ENCODE results near the gene FIGN. TPM values are rescaled to one million over a fixed set of nuclear protein-coding genes. Genes with fewer than 3 reads are reported as not detected.

FIGN gene
- total and polyA plus RNA-seq, 2 of the 8 experiments (the other 6 are each of a cell fraction or from before 2014, with no cell fraction given) = 5.0 to 22.8 TPM

- Histone ChIP-seq H2AK5ac (ENCODE audit: low read depth, low read length) (no peak overlapping the region), H3K18ac (ENCODE audit: extremely low read depth, low read length) (no peak overlapping the region), H3K23ac (ENCODE audit: insufficient read length) (no peak overlapping the region), H3K4me2 (ENCODE audit: insufficient read depth in 1 of 2, low read depth in 2 of 2, low read length in 2 of 2) (no peak overlapping the region), H2BK15ac (ENCODE audit: low read length) (no peak overlapping the region), H3K79me1 (ENCODE audit: low read depth, low read length) (peaks cover 4% of the 10 kb centered on the region; the same call in 1 of the 2 replicates), H4K91ac (replicated peaks; ENCODE audit: insufficient read length, low read length) (no peak overlapping the region), H2BK120ac (replicated peaks; ENCODE audit: low read depth, low read length) (no peak overlapping the region), H3K4me1 (replicated peaks in 1 of 4; ENCODE audit: control insufficient read depth in 3 of 4, insufficient read depth in 4 of 4, low read length in 3 of 4) (peaks cover 0 to 5% (median 5%) of the 10 kb centered on the region in 4 experiments; a peak in 4 of 7 replicates), H3K9me3 (ENCODE audit: insufficient read depth in 2 of 2, low read depth in 1 of 2, low read length in 1 of 2) (no peaks in the 10 kb centered on the region), H2BK5ac (ENCODE audit: low read depth, low read length) (no peak overlapping the region), H4K8ac (ENCODE audit: extremely low read depth, insufficient read depth, low read length) (no peak overlapping the region), H2AFZ (ENCODE audit: low read length) (no peak overlapping the region), H3K56ac (replicated peaks; ENCODE audit: insufficient read length, low read depth, low read length) (no peak overlapping the region), H4K20me1 (replicated peaks in 1 of 2; ENCODE audit: control insufficient read depth in 1 of 2, insufficient read depth in 2 of 2, low read length in 2 of 2) (peaks cover 6 to 10% of the 10 kb centered on the region in 2 experiments), H3K9ac (replicated peaks in 1 of 4; ENCODE audit: extremely low read depth in 1 of 4, low read depth in 3 of 4, low read length in 3 of 4) (no peak overlapping the region), H2BK20ac (ENCODE audit: low read length) (no peak overlapping the region), H3K23me2 (ENCODE audit: low read depth, low read length) (no peaks in the 10 kb centered on the region), H3K27ac (ENCODE audit: low read depth, low read length) (no peak overlapping the region), H3K36me3 (ENCODE audit: control insufficient read depth in 2 of 4, insufficient read depth in 4 of 4, low read length in 3 of 4) (no peaks in the 10 kb centered on the region), H3K4me3 (ENCODE audit: extremely low read depth in 1 of 4, insufficient read depth in 2 of 4, low read depth in 3 of 4, low read length in 4 of 4) (no peak overlapping the region), H3K79me2 (ENCODE audit: control insufficient read depth in 1 of 2, insufficient read depth in 2 of 2, low read length in 2 of 2) (peaks cover 0 to 74% of the 10 kb centered on the region in 2 experiments; a peak in 3 of 4 replicates), H3K27me3 (replicated peaks in 1 of 4; ENCODE audit: control insufficient read depth in 3 of 4, extremely low read depth in 1 of 4, insufficient read depth in 3 of 4, low read length in 3 of 4) (no peaks in the 10 kb centered on the region), H2BK12ac (ENCODE audit: low read depth, low read length) (no peak overlapping the region), H3K4ac (replicated peaks; ENCODE audit: insufficient read length, low read depth, low read length) (no peak overlapping the region), H3K14ac (ENCODE audit: insufficient read length) (no peak overlapping the region), H4K5ac (ENCODE audit: insufficient read length, low read depth, low read length) (no peak overlapping the region)
- TF ChIP-seq E2F6 (IDR thresholded peaks at IDR 0.05) (no peak), SP4 (IDR thresholded peaks at IDR 0.05; ENCODE audit: low read length) (no peak), SUZ12 (IDR thresholded peaks at IDR 0.05; ENCODE audit: low read length) (no peak), POLR2A (IDR thresholded peaks at IDR 0.05; ENCODE audit: control extremely low read depth in 1 of 2, low read depth in 2 of 2, low read length in 2 of 2) (no peak), CHD2 (IDR thresholded peaks at IDR 0.05; ENCODE audit: low read length) (no peak), BRCA1 (IDR thresholded peaks at IDR 0.05; ENCODE audit: low read depth, low read length) (no peak), GTF2F1 (IDR thresholded peaks at IDR 0.05; ENCODE audit: borderline replicate concordance, low read depth, low read length) (no peak), YY1 (IDR thresholded peaks at IDR 0.05; ENCODE audit: low read depth, low read length) (no peak), TCF12 (IDR thresholded peaks at IDR 0.05; ENCODE audit: low read depth, low read length) (no peak), TEAD4 (IDR thresholded peaks at IDR 0.05; ENCODE audit: low read depth, low read length) (no peak), KDM1A (IDR thresholded peaks at IDR 0.05; ENCODE audit: borderline replicate concordance, low read length) (no peak), TBP (IDR thresholded peaks at IDR 0.05; ENCODE audit: low read depth, low read length) (no peak), GABPA (IDR thresholded peaks at IDR 0.05; ENCODE audit: borderline replicate concordance, insufficient read depth, low read length) (no peak)
- FAIRE-seq = no peak
- CTCF ChIA-PET (ENCODE audit: partially characterized antibody) = no interaction called here
- DNase-seq (ENCODE audit: low read depth in 1 of 2, low spot score in 2 of 2) = no peak
- WGBS, 2 experiments (ENCODE audit: extremely low coverage in 1 of 2, insufficient coverage in 1 of 2, insufficient read length in 1 of 2, insufficient replicate concordance in 2 of 2, low coverage in 1 of 2, low lambda C conversion rate in 2 of 2, missing lambda C conversion rate in 1 of 2) = 87% methylated on average over 5 of the region's 5 CpGs; no CpG with 5 or more reads in 1 of the 2 experiments
- POLR2A ChIA-PET (ENCODE audit: partially characterized antibody) = no interaction called here
These were observed 24.1 kb downstream of the FIGN start for GRCh38 chr2:163711699-163712098.

Data from H1 (cell line).